OCI-LY3 (cell line): ENCODE measurements around the gene RAB26.

Experiments used
- EZH2phosphoT487 ChIP-seq: fragments of 200-600 bp; shearing (Covaris generic); IDR thresholded peaks from 2 replicates; pipeline ENCODE4 v1.6.1; 2018; ENCODE audit warnings: antibody characterized with exemption, mixed run types, low read depth
- TF ChIP-seq, protein P1 (sequence below): fragments of 200-600, 300-600 bp; sonication (generic); IDR thresholded peaks from 2 replicates; pipeline ENCODE4 v1.5.1; 2014; ENCODE audit warnings: antibody characterized with exemption, low read length, low read depth

DNA sequence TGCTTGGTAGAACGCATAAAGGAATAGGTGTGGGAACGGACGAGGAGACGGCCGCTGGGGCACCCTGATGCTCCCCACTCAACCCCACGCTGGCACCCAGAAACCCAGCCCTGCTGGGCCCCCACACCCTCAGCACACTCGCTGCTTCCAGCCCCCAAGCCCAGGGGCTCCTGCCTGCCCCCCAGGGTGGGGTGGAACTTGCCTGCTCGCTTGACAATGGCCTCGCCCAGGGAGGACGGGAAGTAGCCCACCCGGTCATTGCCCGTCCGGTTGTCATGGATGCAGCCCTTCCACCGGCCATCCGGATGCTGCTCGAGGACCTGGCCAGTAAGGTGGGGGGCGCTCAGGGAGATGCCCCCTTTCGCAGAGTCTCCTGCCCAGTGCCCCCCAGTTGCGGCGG lies 38.1 kb downstream of the RAB26 start:
- no peak for TF ChIP-seq EZH2phosphoT487
- TF ChIP-seq, protein P1, sequence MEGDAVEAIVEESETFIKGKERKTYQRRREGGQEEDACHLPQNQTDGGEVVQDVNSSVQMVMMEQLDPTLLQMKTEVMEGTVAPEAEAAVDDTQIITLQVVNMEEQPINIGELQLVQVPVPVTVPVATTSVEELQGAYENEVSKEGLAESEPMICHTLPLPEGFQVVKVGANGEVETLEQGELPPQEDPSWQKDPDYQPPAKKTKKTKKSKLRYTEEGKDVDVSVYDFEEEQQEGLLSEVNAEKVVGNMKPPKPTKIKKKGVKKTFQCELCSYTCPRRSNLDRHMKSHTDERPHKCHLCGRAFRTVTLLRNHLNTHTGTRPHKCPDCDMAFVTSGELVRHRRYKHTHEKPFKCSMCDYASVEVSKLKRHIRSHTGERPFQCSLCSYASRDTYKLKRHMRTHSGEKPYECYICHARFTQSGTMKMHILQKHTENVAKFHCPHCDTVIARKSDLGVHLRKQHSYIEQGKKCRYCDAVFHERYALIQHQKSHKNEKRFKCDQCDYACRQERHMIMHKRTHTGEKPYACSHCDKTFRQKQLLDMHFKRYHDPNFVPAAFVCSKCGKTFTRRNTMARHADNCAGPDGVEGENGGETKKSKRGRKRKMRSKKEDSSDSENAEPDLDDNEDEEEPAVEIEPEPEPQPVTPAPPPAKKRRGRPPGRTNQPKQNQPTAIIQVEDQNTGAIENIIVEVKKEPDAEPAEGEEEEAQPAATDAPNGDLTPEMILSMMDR, result no peak
